ELR (cell line): ENCODE results near the gene OR5K3.

Source experiments
- DNase-seq: peaks from one replicate; pipeline ENCODE4 v3.0.0-alpha.2; 2015; ENCODE audit warnings: low read depth

OR5K3 gene

DNA sequence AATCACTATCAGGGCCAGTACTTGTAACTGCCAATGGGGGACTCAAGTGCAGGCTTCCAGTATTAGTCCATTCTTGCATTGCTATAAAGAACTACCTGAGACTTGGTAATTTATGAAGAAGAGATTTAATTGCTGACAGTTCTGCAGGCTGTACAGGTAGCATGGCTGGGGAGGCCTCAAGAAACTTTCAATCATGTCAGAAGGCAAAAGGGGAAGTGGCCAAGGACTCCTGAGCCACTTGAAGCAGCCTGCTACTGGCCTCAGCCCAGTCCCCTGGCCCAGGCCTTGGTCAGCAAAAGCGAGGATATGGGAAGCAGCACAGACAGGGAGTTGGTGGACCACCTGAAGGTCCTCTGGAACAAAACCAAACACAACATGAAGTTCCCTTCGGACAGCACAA lies 43.3 kb downstream of the OR5K3 start:
- no peak for DNase-seq

GRCh38 chr3:98434412-98434811 lies 43.9 kb downstream of the OR5K3 start:
- no peak for DNase-seq

GRCh38 chr3:98440283-98440682 lies 49.8 kb downstream of the OR5K3 start:
- DNase-seq, result no peak
